GM21423 (cell line): Measurements from ENCODE around the gene C5AR2.
"Not testable (repeated sequence)": the region's sequence is repeated elsewhere in the genome, so short reads cannot be mapped to it uniquely, and the experiment has no call there.

Experiments
- ATAC-seq: cut with Tn5 transposase; IDR thresholded peaks from one replicate; pipeline ENCODE4 v1.9.1; 2021; ENCODE audit warnings: mild to moderate bottlenecking, moderate library complexity; ENCODE audit not compliant: unreplicated experiment

The C5AR2 gene

DNA sequence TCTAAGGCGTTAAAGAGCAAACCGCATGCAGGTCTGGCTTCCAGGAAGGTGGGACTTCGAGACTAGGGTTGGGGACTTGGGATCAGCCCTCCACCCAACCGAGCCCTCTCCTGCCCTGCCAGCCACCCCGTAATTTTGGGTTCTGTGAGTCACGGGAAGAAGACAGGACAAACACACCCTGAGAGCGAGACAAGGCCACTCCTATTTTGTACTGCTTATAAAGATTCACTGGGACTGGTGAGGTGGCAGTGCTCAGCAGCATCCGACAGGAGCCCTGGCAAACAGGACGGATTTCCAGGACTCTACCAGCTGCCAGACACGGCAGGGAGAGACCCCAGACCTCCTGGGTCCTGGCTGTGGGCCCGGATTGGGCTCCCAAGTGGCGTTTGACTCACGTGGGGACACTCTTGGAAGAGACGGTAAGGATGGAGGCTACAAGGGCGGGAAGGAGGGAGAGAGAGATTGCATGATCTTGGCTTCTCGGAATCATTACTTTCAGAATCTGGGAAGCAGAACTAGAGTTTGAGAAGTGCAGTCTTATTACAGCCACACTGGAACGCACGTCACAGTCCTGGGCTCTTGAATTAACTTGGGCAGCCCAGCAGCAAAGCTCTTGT lies at the start of gene C5AR2:
Gene C5AR2, plus strand, starts transcription at position 245 of the 617 bp plus-strand sequence. CDS start 8,625 bp downstream, outside the sequence.
- no peak for ATAC-seq

DNA sequence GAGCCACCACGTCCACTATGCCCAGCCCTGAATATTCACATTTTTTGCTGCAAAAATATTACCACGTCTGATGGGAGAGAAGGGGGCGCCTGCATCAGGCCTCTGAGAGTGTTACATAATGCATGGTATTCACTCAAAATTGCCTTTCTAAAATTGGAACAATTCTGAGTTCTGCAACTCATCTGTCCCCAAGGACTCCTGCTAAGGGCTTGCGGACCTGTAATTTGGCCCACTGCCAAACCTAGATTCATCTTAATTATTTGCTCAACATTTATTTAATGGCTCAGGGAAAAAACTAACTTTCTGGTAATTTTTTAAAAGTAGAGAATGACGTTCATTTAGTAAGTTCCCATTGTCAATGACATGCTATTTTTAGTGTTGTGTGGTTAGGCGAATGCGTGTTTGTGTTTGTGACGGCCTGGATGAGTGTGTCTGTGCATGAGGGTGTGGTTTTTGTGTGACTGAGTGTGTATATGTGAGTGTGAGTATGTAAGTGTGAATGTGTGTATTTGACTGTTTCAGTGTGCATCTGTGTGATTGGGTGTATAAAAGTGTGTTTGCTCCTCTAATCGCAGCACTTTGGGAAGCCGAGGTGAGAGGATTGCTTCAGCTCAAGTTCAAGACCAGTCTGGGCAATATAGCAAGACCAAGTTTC lies 48.4 kb upstream of the C5AR2 start:
- no peak for ATAC-seq

DNA sequence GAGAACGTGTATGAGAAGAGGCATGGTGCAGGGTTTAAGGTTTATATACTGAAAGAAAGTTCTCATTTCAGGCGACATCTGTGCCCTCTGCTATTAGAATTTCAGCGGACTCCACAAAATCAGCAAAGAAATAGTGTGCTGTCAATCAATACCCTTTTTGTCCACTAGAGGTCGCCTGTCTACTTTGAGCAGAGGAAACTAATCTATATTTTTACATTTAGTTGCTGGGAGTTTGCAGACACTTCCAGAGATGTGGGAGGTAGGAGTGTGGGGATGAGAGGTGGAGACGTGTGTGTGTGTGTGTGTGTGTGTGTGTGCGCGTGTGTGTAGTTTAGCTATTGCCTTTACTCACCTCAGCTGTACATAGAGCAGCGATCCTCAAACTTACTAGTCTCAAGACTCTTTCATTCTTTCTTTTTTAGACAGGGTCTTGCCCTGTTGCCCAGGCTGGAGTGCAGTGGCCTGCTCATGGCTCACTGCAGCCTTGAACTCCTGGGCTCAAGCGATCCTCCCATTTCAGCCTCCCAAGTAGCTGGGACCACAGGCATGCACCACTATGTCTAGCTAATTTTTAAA lies 47.6 kb upstream of the C5AR2 start:
- no peak for ATAC-seq

DNA sequence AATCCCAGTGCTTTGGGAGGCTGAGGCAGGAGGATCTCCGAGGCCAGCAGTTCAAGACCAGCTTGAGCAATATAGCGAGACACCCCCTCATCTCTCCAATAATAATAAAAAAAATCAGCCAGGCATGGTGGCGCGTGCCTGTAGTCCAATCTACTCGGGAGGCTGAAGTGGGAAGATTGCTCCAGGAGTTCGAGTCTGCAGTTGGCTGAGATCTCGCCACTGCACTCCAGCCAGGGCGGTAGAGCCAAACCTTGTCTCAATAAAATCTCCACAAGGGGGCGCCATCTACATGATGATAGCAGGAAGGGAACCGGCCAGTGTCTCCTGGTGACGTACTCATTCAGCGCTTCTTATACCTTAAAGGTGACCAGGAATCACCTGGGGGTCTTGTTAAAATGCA lies 35.9 kb upstream of the C5AR2 start:
- no peak for ATAC-seq

DNA sequence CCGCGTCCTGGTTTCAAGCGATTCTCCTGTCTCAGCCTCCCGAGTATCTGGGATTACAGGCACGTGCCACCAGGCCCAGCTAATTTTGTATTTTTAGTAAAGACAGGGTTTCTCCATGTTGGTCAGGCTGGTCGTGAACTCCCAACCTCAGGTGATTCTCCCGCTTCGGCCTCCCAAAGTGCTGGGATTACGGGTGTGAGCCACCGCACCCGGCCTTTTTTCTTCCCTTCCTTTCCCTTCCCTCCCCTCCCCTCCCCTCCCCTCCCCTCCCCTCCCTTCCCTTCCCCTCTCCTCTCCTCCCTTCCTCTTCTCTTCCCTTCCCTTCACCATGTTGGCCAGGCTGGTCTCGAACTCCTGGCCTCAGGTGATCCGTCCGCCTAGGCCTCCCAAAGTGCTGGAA lies 31.1 kb upstream of the C5AR2 start:
- not testable (repeated sequence) for ATAC-seq

DNA sequence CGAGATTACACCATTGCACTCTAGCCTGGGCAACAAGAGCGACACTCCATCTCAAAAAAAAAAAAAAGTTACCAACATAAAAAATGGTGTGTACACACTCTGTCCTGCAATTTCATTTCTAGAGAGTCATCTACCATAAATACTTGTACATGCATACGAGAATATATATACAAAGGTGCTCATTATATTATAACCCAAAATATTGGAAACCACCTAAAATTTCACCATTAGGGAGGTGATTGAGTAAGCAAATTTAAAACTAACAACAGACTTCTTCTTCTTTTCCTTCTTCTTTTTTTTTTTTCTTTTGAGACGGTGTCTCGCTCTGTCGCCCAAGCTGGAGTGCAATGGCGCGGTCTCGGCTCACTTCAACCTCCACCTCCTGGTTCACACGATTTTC lies 29.7 kb upstream of the C5AR2 start:
- ATAC-seq, result no peak

DNA sequence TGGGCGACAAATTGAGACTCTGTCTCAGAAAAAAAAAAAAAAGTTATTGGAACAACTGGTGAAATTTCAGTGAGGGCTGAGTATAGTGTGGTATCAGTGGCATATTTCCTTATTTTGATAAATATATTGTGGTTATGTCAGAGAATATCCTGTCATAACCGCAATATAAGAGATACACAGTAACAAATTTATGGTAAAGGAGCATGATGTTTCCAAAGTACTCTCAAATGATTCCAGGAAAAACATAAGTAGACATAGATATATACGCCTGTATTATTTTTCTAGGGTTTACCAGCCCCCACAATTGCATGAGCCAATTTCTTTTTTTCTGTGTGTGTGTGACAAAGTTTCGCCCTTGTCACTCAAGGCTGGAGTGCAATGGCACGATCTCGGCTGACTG lies 28.0 kb upstream of the C5AR2 start:
- no peak for ATAC-seq

DNA sequence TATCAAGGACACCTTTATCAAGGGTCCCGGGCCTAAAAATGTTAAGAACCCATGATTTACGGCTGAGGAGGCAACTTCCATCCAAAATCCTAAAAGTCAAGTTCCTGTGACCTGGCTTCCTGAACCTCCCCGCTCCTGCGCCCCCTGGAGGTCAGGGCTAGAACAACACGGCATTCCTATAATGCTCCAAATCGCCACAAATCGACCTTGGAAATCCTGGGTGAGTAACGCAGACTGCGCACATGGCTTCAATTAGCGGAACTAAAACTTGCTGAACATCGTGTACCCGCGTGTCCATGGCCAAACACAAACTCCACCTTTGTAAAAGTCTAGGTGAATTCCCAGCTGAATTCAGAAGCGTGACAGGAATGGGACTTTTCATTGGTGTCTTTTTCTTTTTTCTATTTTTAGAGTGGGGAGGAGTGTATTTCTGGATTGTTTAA lies 26.6 kb upstream of the C5AR2 start:
- ATAC-seq, result no peak

DNA sequence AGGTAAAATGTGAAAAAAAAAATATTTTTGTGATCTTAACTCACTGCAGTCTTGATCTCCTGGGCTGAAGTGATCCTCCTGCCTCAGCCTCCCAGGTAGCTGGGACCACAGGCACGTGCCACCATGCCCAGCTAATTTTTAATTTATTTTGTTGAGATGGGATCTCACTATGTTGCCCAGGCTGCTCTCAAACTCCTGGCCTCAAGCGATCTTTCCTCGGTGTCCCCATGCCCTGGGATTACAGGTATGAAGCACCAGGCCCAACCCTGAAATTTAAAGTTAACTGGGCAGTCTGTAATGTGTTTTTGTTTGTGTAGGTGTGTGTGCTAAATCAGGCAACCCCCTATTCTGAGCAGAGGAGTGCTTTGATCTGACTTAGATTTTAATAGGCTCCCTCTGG lies 25.7 kb upstream of the C5AR2 start:
- no peak for ATAC-seq

DNA sequence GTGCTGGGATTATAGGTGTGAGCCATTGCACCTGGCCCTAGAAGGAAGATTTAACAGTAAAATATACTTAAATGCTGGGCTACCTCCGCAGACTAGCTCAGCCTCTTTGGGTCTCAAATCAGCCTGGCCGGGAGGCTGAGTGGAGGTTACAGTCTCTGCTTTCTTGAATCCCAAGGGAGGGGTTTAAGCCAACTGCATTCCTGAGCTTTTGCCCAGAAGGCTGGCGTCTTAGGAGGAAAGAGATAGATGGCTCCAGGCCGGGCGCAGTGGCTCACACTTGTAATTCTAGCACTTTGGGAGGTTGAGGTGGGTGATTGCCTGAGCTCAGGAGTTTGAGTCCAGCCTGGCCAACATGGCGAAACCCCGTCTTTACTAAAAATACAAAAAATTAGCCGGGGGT lies 22.9 kb upstream of the C5AR2 start:
- ATAC-seq, result no peak

DNA sequence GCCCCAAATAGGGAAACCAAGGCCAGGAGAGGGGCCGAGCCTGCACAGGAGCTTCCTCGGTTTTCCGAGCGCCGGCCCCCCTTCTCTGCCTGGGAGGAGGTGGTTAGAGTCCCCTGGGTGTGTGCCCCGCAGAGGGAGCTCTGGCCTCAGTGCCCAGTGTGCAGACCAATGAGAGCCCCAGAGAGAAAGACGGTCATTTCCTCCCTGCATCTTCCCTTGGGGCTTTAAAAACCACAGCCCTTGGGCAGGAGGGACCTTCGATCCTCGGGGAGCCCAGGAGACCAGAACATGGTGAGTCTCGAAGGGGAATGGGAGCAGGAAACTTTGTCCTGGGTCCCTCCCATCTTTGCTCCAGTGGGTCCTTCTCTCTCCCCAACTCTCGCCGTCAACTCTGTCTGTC lies 22.4 kb upstream of the C5AR2 start, which contains the start of gene C5AR1:
Gene C5AR1, plus strand, starts transcription at position 254 of the 400 bp plus-strand sequence. Its CDS starts 35 bp downstream, at position 289.
- ATAC-seq, result no peak

DNA sequence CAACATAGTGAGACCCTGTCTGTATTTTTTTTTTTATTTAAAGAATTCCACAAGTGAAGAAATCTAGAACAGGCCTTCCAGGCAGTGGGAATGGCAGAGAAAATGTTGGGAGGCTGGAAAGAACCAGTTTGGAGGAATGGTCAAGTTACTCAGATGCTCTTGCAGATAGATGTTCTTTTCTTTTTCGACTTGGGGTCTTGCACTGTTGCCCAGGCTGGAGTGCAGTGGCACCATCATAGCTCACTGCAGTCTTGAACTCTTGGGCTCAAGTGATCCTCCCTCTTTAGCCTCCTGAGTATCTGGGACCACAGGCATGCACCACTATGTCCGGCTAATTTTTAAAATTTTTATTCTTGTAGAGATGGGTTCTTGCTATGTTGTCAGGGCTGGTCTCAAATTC lies 21.7 kb upstream of the C5AR2 start:
- no peak for ATAC-seq

DNA sequence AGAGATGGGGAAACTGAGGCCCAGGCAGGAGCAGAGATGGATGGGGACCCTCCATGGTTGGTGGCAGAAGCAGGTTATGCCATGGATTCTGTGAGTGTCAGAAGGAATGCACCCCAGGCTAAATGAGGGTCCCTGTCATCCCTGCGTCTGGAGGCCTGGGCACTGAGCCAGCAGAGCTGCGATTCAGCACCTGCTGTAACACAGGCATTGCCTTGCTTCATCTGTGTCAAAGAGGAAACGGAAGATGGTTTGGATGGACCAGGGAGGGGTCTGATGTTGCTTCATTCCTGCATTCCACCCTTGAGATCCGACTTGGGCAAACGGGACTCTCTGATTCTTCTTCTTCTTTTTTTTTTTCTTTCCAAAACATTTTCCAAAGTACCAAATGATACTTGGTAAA lies 21.2 kb upstream of the C5AR2 start:
- ATAC-seq, result no peak

DNA sequence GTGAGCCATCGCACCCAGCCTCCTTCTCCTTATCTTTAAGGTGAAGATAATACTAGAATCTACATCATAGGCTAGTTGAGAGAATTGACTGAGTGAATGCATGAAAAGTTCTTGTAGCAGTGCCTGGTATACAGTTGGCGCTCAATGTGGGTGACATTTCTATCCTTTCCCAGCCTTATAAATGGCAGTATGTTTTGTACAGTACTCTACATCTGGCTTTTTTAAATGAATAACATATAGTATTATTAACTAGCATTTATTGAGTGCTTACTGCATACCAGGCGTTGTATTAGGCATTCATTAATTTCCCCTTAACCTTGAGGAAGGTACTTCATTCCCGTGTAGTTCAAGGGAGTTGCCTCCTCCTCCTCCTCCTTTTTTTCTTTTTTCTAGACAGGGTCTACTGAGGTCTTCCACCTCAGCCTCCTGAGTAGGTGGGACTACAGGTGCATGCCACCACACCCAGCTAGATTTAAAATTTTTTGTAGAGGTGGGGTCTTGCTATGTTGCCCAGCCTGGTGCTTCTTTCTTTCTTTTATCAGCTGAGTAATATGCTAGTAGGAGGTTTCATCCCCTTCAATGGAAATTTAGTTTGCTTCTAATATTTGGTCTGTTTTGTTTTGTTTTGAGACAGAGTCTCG lies 19.5 kb upstream of the C5AR2 start:
- no peak for ATAC-seq

DNA sequence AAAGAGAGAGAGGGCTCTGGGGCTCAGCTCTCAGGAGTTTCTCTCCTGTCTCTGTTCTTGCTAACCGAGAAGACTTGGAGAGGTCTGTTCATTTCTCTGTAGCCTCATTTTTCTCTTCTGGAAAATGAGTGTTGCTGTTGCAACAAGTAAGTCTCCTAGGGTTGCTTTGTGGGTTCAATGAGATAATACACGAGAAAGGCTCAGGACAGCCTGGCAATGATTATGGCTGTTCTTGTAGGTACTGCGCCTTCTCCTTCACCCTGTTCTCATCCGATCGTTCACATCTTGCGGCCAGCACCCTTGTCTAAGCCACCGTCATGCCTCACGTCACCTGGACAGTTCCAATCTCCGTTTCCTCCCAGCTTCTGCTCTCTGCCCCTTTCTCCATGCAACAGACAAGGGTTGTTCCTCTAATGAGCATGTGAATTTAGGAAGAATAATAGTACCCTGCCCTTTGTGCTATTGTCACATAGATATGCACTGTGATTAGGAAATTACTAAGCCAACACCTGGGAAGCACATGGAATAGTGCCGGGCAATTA lies 18.1 kb upstream of the C5AR2 start:
- no peak for ATAC-seq

DNA sequence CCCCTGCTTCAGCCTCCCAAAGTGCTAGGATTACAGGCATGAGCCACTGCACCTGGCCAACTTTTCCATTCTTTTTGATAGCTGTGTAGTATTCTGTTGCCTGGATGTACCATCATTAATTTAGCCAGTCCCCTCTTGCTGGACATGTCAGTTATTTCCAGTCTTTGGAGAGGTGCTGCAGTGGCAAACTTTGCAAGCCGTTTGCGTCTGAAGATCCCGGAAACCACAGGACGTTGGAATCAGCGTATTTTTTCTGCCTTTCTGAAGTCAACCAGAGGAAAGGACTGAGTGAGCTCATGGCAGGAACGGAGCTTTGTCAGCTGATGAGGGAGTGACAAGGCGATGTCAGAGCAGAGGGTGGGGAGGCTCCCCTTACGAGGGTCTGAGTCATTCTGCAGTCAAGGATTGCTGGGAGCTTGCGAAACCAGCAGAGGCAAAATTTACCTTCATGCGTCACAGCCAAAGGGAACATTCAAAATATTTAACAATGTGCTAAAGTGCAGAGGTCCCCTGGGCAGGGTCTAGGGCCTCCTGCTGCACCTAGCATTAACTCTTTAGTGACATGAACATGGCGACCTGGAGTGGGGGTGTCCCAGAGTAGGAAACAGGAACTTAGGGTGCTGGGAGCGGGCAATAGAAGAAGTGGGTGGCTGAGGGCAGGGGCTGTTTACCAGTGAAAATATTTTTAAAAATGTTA lies 16.7 kb upstream of the C5AR2 start:
- ATAC-seq, result no peak

DNA sequence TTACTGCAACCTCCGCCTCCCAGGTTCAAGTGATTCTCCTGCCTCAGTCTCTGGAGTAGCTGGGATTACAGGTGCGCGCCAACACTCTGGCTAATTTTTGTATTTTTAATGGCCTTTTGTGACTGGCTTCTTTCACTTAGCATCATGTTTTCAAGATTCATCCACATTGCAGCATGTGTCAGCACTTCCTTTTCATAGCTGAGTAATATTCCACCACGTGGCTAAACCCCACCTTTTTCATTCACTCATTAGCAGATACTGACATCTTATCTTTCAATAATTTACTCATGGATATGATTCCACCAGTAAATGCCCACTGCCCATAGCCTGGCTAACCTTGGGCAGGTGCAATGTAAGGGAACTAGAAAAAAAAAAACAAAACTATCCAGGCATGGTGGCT lies 15.5 kb upstream of the C5AR2 start:
- no peak for ATAC-seq

DNA sequence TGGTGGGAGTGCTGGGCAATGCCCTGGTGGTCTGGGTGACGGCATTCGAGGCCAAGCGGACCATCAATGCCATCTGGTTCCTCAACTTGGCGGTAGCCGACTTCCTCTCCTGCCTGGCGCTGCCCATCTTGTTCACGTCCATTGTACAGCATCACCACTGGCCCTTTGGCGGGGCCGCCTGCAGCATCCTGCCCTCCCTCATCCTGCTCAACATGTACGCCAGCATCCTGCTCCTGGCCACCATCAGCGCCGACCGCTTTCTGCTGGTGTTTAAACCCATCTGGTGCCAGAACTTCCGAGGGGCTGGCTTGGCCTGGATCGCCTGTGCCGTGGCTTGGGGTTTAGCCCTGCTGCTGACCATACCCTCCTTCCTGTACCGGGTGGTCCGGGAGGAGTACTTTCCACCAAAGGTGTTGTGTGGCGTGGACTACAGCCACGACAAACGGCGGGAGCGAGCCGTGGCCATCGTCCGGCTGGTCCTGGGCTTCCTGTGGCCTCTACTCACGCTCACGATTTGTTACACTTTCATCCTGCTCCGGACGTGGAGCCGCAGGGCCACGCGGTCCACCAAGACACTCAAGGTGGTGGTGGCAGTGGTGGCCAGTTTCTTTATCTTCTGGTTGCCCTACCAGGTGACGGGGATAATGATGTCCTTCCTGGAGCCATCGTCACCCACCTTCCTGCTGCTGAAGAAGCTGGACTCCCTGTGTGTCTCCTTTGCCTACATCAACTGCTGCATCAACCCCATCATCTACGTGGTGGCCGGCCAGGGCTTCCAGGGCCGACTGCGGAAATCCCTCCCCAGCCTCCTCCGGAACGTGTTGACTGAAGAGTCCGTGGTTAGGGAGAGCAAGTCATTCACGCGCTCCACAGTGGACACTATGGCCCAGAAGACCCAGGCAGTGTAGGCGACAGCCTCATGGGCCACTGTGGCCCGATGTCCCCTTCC lies 11.8 kb upstream of the C5AR2 start:
- no peak for ATAC-seq

DNA sequence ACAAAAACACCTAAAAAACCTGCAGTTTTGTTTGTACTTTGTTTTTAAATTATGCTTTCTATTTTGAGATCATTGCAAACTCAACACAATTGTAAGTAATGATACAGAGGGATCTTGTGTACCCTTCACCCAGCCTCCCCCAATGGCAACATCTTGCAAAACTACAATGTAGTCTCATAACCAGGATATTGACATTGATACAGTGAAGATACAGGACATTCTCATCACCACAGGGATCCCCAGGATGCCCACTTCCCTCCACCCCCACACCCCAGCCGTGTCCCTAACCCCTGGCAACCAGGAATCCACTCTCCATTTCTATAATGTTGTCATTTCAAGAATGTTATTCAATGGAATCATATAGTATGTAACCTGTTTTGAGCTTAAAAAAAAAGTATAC lies 10.3 kb upstream of the C5AR2 start:
- no peak for ATAC-seq

DNA sequence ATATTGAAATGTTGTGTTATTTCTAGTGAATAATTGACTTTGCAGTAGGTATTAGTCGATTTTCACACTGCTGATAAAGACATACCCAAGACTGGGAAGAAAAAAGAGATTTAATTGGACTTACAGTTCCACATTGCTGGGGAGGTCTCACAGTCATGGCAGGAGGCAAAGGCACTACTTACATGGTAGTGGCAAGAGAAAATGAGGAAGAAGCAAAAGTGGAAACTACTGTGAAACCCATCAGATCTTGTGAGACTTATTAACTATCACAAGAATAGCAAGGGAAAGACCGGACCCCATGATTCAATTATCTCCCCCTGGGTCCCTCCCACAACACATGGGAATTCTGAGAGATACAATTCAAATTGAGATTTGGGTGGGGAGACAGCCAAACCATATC lies 9.9 kb upstream of the C5AR2 start:
- ATAC-seq, result no peak
